Right cardiac atrium (tissue), 5 donors: ENCODE measurements around the gene IGSF9. TPM values are rescaled to one million over a fixed set of nuclear protein-coding genes. Genes with fewer than 3 reads are reported as not detected.

Experiments used
- ATAC-seq, 2 donors: fragments of 200-7000 bp; cut with Tn5 transposase; one replicate each; pipeline versions ENCODE4 v1.8.0 to v1.9.1; 2020; ENCODE audit warnings: moderate library complexity in 2 of 2, mild to moderate bottlenecking in 1 of 2
- DNase-seq, 3 donors: peaks; one replicate each; pipeline ENCODE4 v3.0.0-alpha.2; 2020
- H3K27ac ChIP-seq: one replicate; pipeline ENCODE4 v1.5.1; 2013; ENCODE audit warnings: mild to moderate bottlenecking, low read length, control low read depth, moderate library complexity
- H3K27me3 ChIP-seq: one replicate; pipeline ENCODE4 v1.6.1; 2013; ENCODE audit not compliant: control insufficient read depth, insufficient read depth
- H3K4me1 ChIP-seq: one replicate; pipeline ENCODE4 v1.6.1; 2013; ENCODE audit warnings: low read length; ENCODE audit not compliant: control insufficient read depth, insufficient read depth
- H3K4me3 ChIP-seq: one replicate; pipeline ENCODE4 v1.5.1; 2013; ENCODE audit warnings: low read length, control low read depth
- H3K9me3 ChIP-seq: one replicate; pipeline ENCODE4 v1.6.1; 2013; ENCODE audit warnings: low read length; ENCODE audit not compliant: control insufficient read depth
- WGBS: extraction: QIAGEN DNeasy Blood & Tissue Kit; methylation state at CpG from one replicate; pipeline ENCODE4 v1.1.7; 2013; 5-methylcytosine and 5-hydroxymethylcytosine counted together
- intact Hi-C, 4 donors: fragments of 100-400 bp; cut with DNase I; formaldehyde crosslinking; loops; one replicate each; pipeline versions ENCODE4 v1.11.0 to v1.14.0; 2022 to 2023
- polyA plus RNA-seq: library from polyadenylated mRNA; stranded (reverse); fragments of 200-250 nt; gene quantifications from one replicate; pipeline ENCODE4 v1.2.3, GENCODE V29; 2013
- total RNA-seq, 4 donors: library from RNA; stranded (reverse); fragmentation: NEBNext Ultra II Directional; extraction: Animal tissue kit (Norgen Biotek cat#: 25700); gene quantifications; one replicate each; pipeline ENCODE4 v1.2.1, GENCODE V29; 2021
- donor health status: healthy with polysubstance abuse.
- donor health status: DM: no; HTN: yes; CAD: no.
- donor health status: DM: no; HTN: no; CAD: no.
- donor health status: DM: no; HTN: yes; CAD: no; lungs with severe emphysema.
- donor health status: DM: yes; HTN: yes; CAD: no.

IGSF9 gene
- total and polyA plus RNA-seq, 5 donors, result 0.17 to 2.7 (median 2.2) TPM

DNA sequence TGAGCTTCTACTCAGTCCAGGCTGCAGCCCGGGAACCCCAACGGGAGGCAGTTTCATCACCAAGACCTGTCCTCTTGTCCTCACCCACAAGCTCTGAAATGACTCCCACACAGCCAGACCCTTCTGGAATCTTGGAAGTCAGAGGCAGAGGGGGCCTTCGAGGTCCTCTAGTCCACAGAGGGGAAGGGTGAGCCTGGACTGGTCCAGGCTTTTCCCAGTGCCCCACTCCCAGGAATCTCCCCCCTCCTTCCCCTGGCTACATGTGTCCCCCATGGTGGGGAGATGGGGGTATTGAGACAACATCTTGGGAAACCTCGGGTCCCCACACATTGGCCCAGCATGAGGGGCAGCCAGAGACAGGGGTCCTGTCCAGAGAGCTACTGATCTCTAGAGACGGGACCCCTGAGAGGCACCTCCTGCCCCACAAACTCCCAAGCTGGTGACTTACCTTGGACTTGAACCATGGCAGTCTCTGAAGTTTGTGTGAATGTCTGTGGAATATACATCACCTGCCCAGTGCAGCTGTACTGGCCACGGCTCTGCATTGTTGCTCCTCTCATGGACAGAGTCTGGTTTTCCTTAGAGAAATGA is 28.0 kb upstream of the IGSF9 start:
- intact Hi-C loops, result no loop called here
- H3K27me3 ChIP-seq, result no peaks in the 10 kb centered on the region
- 76% methylated on average over 6 of the region's 6 CpGs for WGBS
- H3K4me3 ChIP-seq, result no peak overlapping the region
- no peak for DNase-seq
- ATAC-seq, result no peak
- H3K4me1 ChIP-seq, result peaks cover 6% of the 10 kb centered on the region
- H3K27ac ChIP-seq, result no peak overlapping the region
- no peaks in the 10 kb centered on the region for H3K9me3 ChIP-seq

DNA sequence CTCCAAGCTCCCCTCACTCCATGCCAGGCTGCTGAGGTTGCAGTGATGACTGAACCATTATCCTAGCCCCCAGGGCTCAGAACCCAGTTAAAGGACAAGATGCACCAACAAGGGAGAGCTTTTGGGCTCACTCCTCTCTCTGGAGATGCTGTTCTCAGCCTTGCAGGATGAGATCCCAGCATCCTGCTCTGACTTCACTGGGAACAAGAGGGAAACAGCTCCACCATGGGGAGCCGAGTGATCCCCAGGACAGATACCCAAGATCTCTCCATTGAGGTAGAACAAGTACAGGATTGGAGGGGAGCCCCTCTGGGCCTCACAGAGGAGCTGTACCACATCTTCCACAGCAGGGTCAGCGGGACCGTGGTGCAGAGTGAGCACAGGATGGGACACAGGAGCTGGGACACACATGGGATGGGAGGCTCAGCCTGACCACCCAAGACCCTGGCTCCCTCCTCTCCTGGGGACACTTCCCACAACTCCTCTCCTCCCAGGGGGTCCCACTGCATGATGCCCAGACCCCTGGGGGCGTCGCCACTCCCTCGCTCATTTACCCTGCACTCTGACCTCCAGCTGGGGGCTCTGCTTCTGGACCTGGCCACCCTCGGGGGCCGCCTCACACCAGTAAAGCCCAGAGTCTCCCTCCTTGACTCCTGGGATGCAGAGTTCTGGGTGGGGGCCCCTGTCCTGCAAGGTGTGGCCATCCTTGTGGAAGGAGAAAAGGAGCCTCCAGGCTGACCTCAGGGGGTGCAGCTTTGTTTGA is 27.2 kb upstream of the IGSF9 start:
- peaks cover 6% of the 10 kb centered on the region for H3K4me1 ChIP-seq
- DNase-seq, result no peak
- no peak overlapping the region for H3K27ac ChIP-seq
- no peak overlapping the region for H3K4me3 ChIP-seq
- peak in 1 of 2 donors; percentile 16 for ATAC-seq
- intact Hi-C loops, result no loop called here
- no peaks in the 10 kb centered on the region for H3K27me3 ChIP-seq
- H3K9me3 ChIP-seq, result no peaks in the 10 kb centered on the region
- 85% methylated on average over 8 of the region's 8 CpGs for WGBS

DNA sequence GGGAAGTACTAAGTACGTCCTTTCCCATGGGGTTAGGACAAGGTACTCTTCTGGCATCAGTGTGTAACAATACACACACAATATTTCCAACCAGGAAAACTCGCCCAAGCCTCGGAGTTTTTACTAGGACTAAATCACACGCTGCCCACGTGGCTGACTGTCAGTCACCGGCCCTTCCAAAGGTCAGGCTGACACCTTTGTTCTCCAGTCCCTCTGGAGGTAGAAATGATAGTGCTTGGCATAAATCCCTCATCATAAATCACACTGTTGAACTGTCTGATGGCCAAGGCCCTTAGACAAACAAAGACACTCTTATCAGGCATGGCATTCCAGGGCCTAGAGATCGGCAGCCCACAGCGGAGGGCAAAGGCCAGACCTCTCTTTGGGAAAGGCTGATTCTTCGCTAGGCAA is 25.5 kb upstream of the IGSF9 start:
- peak overlapping the region; percentile 31 for H3K27ac ChIP-seq
- H3K27me3 ChIP-seq, result no peaks in the 10 kb centered on the region
- intact Hi-C loops, result no loop called here
- no peak overlapping the region for H3K4me3 ChIP-seq
- H3K4me1 ChIP-seq, result peaks cover 6% of the 10 kb centered on the region
- H3K9me3 ChIP-seq, result no peaks in the 10 kb centered on the region
- 33% methylated on average over 9 of the region's 9 CpGs for WGBS
- DNase-seq (peak in 2 of 3 donors; percentile 33 to 61), ATAC-seq (peak; percentile 73 to 76)

DNA sequence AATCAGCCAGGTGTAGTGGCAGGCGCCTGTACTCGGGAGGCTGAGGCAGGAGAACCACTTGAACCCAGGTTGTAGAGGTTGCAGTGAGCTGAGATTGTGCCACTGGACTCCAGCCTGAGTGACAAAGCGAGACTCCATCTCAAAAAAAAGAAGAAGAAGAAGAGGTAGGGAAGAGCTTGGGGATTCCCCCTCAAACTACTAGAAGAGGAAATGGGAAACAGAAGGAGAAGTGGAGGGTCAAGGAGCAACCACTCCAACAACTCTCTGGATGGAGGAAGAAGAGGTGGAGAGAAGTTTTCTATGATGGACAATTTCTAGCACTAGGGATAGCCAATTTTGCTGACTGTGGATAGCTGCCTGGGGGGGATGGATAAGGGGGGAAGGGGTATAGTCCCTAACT is 23.5 kb upstream of the IGSF9 start:
- no peaks in the 10 kb centered on the region for H3K27me3 ChIP-seq
- no peaks in the 10 kb centered on the region for H3K9me3 ChIP-seq
- intact Hi-C loops, result no loop called here
- H3K4me3 ChIP-seq, result no peak overlapping the region
- H3K4me1 ChIP-seq, result peaks cover 6% of the 10 kb centered on the region
- ATAC-seq, result no peak
- DNase-seq, result no peak
- 94% methylated on average over 3 of the region's 3 CpGs for WGBS
- H3K27ac ChIP-seq, result no peak overlapping the region

DNA sequence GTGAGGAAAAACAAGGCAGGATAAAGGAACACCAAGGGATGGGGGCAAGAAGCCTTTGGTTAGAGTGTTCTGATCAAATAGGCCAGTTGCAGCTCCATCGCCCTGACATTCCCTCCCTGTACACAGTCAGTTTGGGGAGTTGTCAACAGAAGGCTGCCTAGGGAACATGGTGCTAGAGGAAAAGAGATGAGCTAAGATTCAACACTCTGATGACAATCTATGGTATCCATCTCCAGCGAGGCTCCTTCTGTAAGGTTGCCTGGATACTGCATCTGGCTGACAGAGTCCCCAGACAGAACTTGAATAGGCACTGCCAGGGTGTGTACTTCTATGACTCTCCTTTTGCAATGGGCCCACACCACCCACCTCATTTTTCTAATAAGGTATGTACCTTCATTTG is 19.9 kb upstream of the IGSF9 start:
- no peaks in the 10 kb centered on the region for H3K9me3 ChIP-seq
- no peak overlapping the region for H3K27ac ChIP-seq
- no peak overlapping the region for H3K4me3 ChIP-seq
- 83% methylated on average over 2 of the region's 2 CpGs for WGBS
- H3K27me3 ChIP-seq, result no peaks in the 10 kb centered on the region
- DNase-seq (no peak), ATAC-seq (no peak)
- intact Hi-C loops, result no loop called here
- H3K4me1 ChIP-seq, result no peaks in the 10 kb centered on the region

DNA sequence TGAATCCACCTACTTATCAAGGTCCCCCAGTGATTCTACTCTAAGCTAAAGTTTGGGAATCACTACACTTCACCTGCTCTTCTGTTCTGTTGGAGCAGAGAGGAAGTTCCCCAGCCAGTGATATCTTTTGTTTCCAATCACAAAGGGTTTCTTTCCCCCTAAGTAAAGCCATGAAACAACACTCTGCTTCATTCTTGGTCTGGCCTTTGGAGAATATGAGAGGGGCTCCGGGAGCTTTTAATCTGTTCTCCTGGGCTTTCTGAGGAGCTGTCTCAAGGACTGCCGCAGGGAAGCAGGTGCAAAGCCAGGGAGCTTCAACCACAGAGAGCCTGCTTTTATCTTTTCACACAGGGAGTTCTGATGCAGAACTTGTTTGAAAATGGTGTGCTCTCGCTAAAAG is 18.7 kb upstream of the IGSF9 start:
- no peak for DNase-seq
- Histone ChIP-seq H3K9me3 (no peaks in the 10 kb centered on the region), H3K4me3 (no peak overlapping the region), H3K27ac (no peak overlapping the region), H3K4me1 (no peaks in the 10 kb centered on the region), H3K27me3 (no peaks in the 10 kb centered on the region)
- 68% methylated on average over 3 of the region's 3 CpGs for WGBS
- no peak for ATAC-seq
- intact Hi-C loops, result no loop called here

DNA sequence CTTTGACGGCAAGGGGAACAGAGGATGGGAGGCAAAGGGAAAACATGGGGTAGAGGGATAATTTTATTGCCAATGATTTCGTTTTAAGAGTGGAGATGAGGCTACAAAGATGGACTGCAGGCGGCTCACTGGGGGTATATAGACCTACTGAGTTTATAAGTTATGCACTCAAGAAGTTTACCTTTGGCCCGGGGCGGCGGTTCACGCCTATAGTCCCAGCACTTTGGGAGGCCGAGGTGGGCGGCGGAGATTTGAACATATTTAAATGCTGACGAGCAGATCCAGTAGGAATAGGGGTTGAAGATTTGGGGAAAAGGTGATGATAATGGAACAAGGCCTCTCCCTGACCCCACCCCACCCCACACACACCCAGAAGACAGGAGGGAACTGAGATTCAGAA is 16.8 kb upstream of the IGSF9 start:
- 92% methylated on average over 11 of the region's 11 CpGs for WGBS
- ATAC-seq (no peak), DNase-seq (no peak)
- no peaks in the 10 kb centered on the region for H3K4me1 ChIP-seq
- H3K4me3 ChIP-seq, result no peak overlapping the region
- intact Hi-C loops, result no loop called here
- H3K27ac ChIP-seq, result no peak overlapping the region
- no peaks in the 10 kb centered on the region for H3K27me3 ChIP-seq
- H3K9me3 ChIP-seq, result no peaks in the 10 kb centered on the region

DNA sequence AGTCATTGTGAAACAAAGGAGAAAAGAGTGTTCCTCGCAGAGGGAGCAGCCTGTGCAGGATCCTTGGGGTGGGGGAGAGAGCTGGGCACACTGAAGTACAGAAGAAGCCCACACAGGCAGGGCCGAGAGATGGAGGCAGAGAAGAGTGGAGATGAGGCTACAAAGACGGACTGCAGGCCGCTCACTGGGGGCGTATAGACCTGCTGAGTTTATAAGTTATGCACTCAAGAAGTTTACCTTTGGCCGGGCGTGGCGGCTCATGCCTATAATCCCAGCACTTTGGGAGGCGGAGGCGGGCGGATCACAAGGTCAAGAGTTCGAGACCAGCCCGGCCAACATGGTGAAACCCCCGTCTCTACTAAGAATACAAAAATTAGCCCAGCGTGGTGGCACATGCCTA is 16.2 kb upstream of the IGSF9 start:
- H3K4me3 ChIP-seq, result no peak overlapping the region
- ATAC-seq, result no peak

DNA sequence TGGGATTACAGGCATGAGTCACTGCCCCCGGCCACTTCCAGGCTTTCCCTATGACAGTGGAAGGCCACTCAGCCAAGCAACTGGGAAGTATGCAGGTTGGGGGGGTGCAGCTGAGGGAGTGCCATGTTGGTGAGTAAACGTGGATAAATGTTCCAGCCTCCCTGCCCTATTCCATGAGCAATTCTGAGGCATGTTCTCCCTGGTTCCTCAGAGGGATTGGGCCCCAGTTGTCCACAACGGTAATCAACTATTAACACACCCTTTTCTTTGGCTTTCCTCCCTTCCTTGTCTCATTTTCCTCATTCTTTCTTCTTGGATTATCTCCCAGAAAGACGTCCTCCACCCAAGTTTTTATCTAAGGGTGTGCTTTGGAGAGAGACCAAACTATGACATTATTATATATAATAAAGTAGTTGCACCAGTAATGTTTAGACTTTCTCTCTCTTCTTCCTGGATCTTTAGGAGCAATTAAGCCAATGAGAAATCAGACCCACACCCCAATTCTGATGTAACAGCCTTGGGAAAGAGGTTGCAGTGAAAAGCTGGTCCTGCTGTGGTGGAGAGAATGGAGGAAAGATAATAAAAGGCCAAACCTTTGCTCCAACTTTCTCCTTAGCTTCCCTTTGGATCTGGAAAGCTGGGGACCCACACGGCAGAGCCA is 15.4 kb upstream of the IGSF9 start:
- intact Hi-C loops, result no loop called here
- H3K4me3 ChIP-seq, result no peak overlapping the region
- 38% methylated on average over 5 of the region's 5 CpGs for WGBS
- H3K4me1 ChIP-seq, result no peaks in the 10 kb centered on the region
- no peaks in the 10 kb centered on the region for H3K9me3 ChIP-seq
- ATAC-seq (peak; percentile 90 to 95), DNase-seq (peak; percentile 79 to 88 (median 84))
- H3K27me3 ChIP-seq, result no peaks in the 10 kb centered on the region
- peak overlapping the region; percentile 53 for H3K27ac ChIP-seq

More for the DNA sequence above, 16.2 kb upstream of the IGSF9 start:
- DNase-seq, result no peak
- WGBS, result 90% methylated on average over 15 of the region's 15 CpGs
- intact Hi-C loops, result no loop called here
- Histone ChIP-seq H3K4me1 (no peaks in the 10 kb centered on the region), H3K27me3 (no peaks in the 10 kb centered on the region), H3K27ac (no peak overlapping the region), H3K9me3 (no peaks in the 10 kb centered on the region)

DNA sequence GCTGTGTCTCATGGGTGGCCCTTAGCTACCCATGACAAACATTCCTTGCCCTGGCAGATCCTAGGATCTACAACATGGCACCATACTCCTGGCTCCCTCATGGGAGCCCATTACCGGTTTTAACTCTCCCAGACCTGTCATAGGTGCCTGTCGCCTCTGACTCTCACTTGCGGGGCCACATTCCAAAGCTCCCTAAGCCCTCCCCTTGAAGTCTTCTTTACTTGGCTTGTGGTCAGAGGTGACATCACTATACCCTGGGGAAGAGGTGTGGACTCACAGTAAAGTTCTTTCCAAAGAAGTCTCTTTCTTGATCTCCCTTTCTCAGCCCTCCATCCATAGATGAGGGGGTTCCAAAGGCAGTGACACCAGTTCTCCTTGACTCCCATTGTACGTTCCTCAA is 14.0 kb upstream of the IGSF9 start:
- Histone ChIP-seq H3K27me3 (no peaks in the 10 kb centered on the region), H3K4me1 (no peaks in the 10 kb centered on the region), H3K4me3 (no peak overlapping the region), H3K27ac (no peak overlapping the region), H3K9me3 (no peaks in the 10 kb centered on the region)
- ATAC-seq (no peak), DNase-seq (no peak)
- WGBS, result 63% methylated on average over 4 of the region's 4 CpGs
- intact Hi-C loops, result no loop called here

DNA sequence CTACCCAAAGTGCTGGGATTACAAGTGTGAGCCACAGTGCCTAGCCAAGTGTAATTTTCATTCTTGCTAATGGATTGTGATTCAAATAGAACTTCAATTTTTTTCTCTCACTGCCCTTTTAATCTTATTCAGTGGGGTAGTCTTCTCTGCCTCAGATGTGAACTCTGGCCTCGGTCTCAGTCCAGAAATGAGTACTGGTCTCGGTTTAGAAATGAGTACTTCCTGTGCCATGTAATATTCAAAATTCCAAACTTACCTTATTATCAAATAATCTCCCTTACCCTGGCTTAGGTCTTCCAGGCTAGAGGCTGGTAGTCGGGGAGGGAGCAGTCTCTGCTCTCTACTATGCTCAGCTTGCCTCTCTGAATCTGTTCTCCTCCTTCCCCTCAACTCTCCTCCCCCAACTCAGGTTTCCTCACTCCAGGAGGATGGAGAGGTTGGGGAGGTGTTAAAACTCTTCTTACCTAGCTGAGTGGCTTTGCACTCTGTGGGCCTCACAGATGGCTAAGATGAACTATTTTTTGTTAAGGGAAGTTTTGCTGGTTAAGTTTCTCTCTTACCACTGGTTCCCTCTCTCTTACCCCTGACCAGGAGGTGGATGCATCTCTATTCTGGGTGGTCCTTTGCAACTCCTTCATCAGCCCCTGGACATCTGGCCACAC is 13.4 kb upstream of the IGSF9 start:
- Histone ChIP-seq H3K4me3 (no peak overlapping the region), H3K27ac (no peak overlapping the region), H3K27me3 (no peaks in the 10 kb centered on the region), H3K9me3 (no peaks in the 10 kb centered on the region), H3K4me1 (no peaks in the 10 kb centered on the region)
- DNase-seq (no peak), ATAC-seq (no peak)
- intact Hi-C loops, result no loop called here
- 73% methylated on average over 3 of the region's 3 CpGs for WGBS
